HepG2 (cell line): ENCODE results near the gene DCN. TPM values are rescaled to one million over a fixed set of nuclear protein-coding genes. Genes with fewer than 3 reads are reported as not detected.

Experiments
- ATAC-seq: fragments of 200-7000 bp; cut with Tn5 transposase; 3 replicates; pipeline ENCODE4 v1.9.1; 2020; ENCODE audit warnings: mild to moderate bottlenecking, moderate library complexity
- BruUV-seq: library from RNA; stranded (reverse); fragments of 400-500 nt; replicated peaks from 2 replicates; lab custom pipeline; 2021; lab: Mats Ljungman, UMichigan
- CTCF ChIA-PET: fragments of 300-600 bp; formaldehyde crosslinking; extraction: SDS; loops from one replicate; lab custom pipeline; 2021; ENCODE audit warnings: low total read pairs, inconsistent platforms, low intra/inter-chr PET ratio; lab: Yijun Ruan, JAX
- POLR2A ChIA-PET: fragments of 350-600 bp; sonication (Branson Sonifier 250); formaldehyde crosslinking; loops from one replicate; lab custom pipeline; 2020; ENCODE audit warnings: antibody characterized with exemption, inconsistent platforms; lab: Yijun Ruan, JAX
- DNase-seq: peaks from one replicate; pipeline ENCODE4 v3.0.0-alpha.2; 2015; ENCODE audit warnings: low spot score
- FAIRE-seq: peaks from 3 replicates; lab custom pipeline; 2011; peaks lifted over from hg19 to GRCh38; lab: Jason Lieb, UNC
- H2AFZ ChIP-seq: one replicate; pipeline ENCODE4 v1.6.1; 2011; ENCODE audit warnings: low read length, inconsistent platforms
- H3K27ac ChIP-seq: fragments of 300-600 bp; 3 replicates; pipeline ENCODE4 v1.8.0; 2011; ENCODE audit warnings: mixed run types, mild to moderate bottlenecking, mixed read lengths, low read length, inconsistent platforms; ENCODE audit not compliant: insufficient read depth; ENCODE audit errors: extremely low read length
- H3K27me3 ChIP-seq, 2 experiments: fragments of 200-600 bp in 1 of 2; 2 replicates in 1 of 2; 3 replicates in 1 of 2; pipeline versions ENCODE4 v1.6.0 to v1.8.0; 2011; ENCODE audit warnings: low read length in 2 of 2, mild to moderate bottlenecking in 2 of 2, moderate library complexity in 2 of 2, inconsistent platforms in 1 of 2; ENCODE audit not compliant: insufficient read depth in 2 of 2, control insufficient read depth in 1 of 2
- H3K36me3 ChIP-seq, 2 experiments: fragments of 200-600 bp in 1 of 2; replicated peaks in 1 of 2; 2 replicates in 1 of 2; 3 replicates in 1 of 2; pipeline versions ENCODE4 v1.5.1 to v1.8.0; 2011; ENCODE audit warnings: low read length in 2 of 2, inconsistent platforms in 1 of 2; ENCODE audit not compliant: insufficient read depth in 2 of 2, control insufficient read depth in 1 of 2
- H3K4me1 ChIP-seq: 2 replicates; pipeline ENCODE4 v1.5.1; 2012; ENCODE audit warnings: low read length, inconsistent platforms; ENCODE audit not compliant: insufficient read depth
- H3K4me2 ChIP-seq: 2 replicates; pipeline ENCODE4 v1.6.0; 2011; ENCODE audit warnings: low read depth, low read length, inconsistent platforms
- H3K4me3 ChIP-seq, 3 experiments: fragments of 200-600 bp in 1 of 3; sonication (generic), shearing (Covaris generic) in 1 of 3; replicated peaks in 1 of 3; 2 replicates each; pipeline ENCODE4 v1.5.1; 2011 to 2016; ENCODE audit warnings: low read length in 3 of 3, inconsistent platforms in 2 of 3, low read depth in 2 of 3, mild to moderate bottlenecking in 2 of 3, control low read depth in 1 of 3, mixed read lengths in 1 of 3; ENCODE audit not compliant: insufficient read depth in 1 of 3
- H3K79me2 ChIP-seq: one replicate; pipeline ENCODE4 v1.6.1; 2011; ENCODE audit warnings: low read length, inconsistent platforms; ENCODE audit not compliant: insufficient read depth
- H3K9ac ChIP-seq: 2 replicates; pipeline ENCODE4 v1.6.0; 2011; ENCODE audit warnings: mild to moderate bottlenecking, low read depth, low read length, inconsistent platforms; ENCODE audit not compliant: insufficient read depth
- H3K9me3 ChIP-seq: 2 replicates; pipeline ENCODE4 v1.5.1; 2012; ENCODE audit warnings: mild to moderate bottlenecking, low read length
- H4K20me1 ChIP-seq: 2 replicates; pipeline ENCODE4 v1.6.0; 2011; ENCODE audit warnings: inconsistent platforms, mild to moderate bottlenecking, low read length, moderate library complexity; ENCODE audit not compliant: insufficient read depth
- ARNT ChIP-seq: fragments of 450-650 bp; IDR thresholded peaks from 2 replicates; pipeline ENCODE4 v1.6.1; 2017
- CENPT ChIP-seq: sonication (generic); formaldehyde crosslinking; IDR thresholded peaks from 2 replicates; pipeline ENCODE4 v1.8.0; 2022; ENCODE audit warnings: low read depth, mild to moderate bottlenecking, moderate library complexity, missing genetic modification reagents
- FOXO4 ChIP-seq: sonication (generic); formaldehyde crosslinking; conservative IDR thresholded peaks from 2 replicates; pipeline ENCODE4 v1.8.1; 2023; ENCODE audit warnings: missing genetic modification reagents
- HIVEP1 ChIP-seq: sonication (generic); formaldehyde crosslinking; IDR thresholded peaks from 2 replicates; pipeline ENCODE4 v1.4.0; 2020; ENCODE audit warnings: mild to moderate bottlenecking, missing genetic modification reagents
- MIER2 ChIP-seq: IDR thresholded peaks from 2 replicates; pipeline ENCODE4 v1.6.1; 2016; ENCODE audit warnings: missing biosample characterization, missing genetic modification reagents
- MTA1 ChIP-seq: sonication (generic); formaldehyde crosslinking; IDR thresholded peaks from 2 replicates; pipeline ENCODE4 v1.4.0; 2020; ENCODE audit warnings: missing genetic modification reagents, mild to moderate bottlenecking, borderline replicate concordance
- NFRKB ChIP-seq: fragments of 450-650 bp; IDR thresholded peaks from 2 replicates; pipeline ENCODE4 v1.6.1; 2017
- PAF1 ChIP-seq: IDR thresholded peaks from 2 replicates; pipeline ENCODE4 v1.6.1; 2016; ENCODE audit warnings: missing genetic modification reagents, missing compliant biosample characterization
- SIN3A ChIP-seq: IDR thresholded peaks from 2 replicates; pipeline ENCODE4 v1.6.1; 2011; ENCODE audit warnings: low read depth, mild to moderate bottlenecking, control low read depth, low read length, borderline replicate concordance
- SIX1 ChIP-seq: sonication (generic); formaldehyde crosslinking; IDR thresholded peaks from 2 replicates; pipeline ENCODE4 v1.4.0; 2020; ENCODE audit warnings: missing genetic modification reagents, borderline replicate concordance
- SRY ChIP-seq: sonication (generic); formaldehyde crosslinking; IDR thresholded peaks from 2 replicates; pipeline ENCODE4 v1.8.0; 2022; ENCODE audit warnings: mild to moderate bottlenecking, missing genetic modification reagents
- STAT5B ChIP-seq: sonication (generic); formaldehyde crosslinking; IDR thresholded peaks from 2 replicates; pipeline ENCODE4 v1.4.0; 2020; ENCODE audit warnings: missing genetic modification reagents
- THYN1 ChIP-seq: sonication (generic); formaldehyde crosslinking; IDR thresholded peaks from 2 replicates; pipeline ENCODE4 v1.8.1; 2023; ENCODE audit warnings: low read depth, mild to moderate bottlenecking, moderate library complexity, missing genetic modification reagents, borderline replicate concordance
- ZNF142 ChIP-seq: sonication (generic); formaldehyde crosslinking; IDR thresholded peaks from 2 replicates; pipeline ENCODE4 v1.4.0; 2020; ENCODE audit warnings: missing genetic modification reagents
- ZNF672 ChIP-seq: sonication (generic); formaldehyde crosslinking; IDR thresholded peaks from 2 replicates; pipeline ENCODE4 v1.8.1; 2022; ENCODE audit warnings: missing genetic modification reagents
- WGBS: methylation state at CpG from one replicate; pipeline ENCODE4 v1.1.6; 2017; ENCODE audit warnings: low lambda C conversion rate; 5-methylcytosine and 5-hydroxymethylcytosine counted together
- in situ Hi-C: cut with HindIII; loops from 2 replicates; pipeline ENCODE4 v1.10.0; 2017; ENCODE audit warnings: low pct_unique_long_range_greater_than_20kb; ENCODE audit not compliant: extremely low pct_ligation_motif_present
- intact Hi-C: fragments of 100-400 bp; cut with micrococcal nuclease; formaldehyde crosslinking; loops from one replicate; pipeline ENCODE4 v1.10.0; 2022; ENCODE audit not compliant: unreplicated experiment
- polyA plus RNA-seq, 8 experiments: library from polyadenylated mRNA; depleted of rRNA in 3 of 8; stranded (reverse) in 7 of 8; unstranded in 1 of 8; fragments of >200 nt; fragmentation: Illumina TruSeq in 4 of 8; extraction: Trizol in 4 of 8; gene quantifications; 2 replicates each; pipeline versions ENCODE4 v1.2.1 to v1.2.3, GENCODE V29; 2011 to 2016; ENCODE audit warnings: low read depth in 4 of 8, missing spikeins in 1 of 8, mixed read lengths in 1 of 8; ENCODE audit not compliant: insufficient read depth in 1 of 8
- total RNA-seq, 5 experiments: library from RNA; depleted of rRNA; stranded (reverse); fragments of >200 nt; fragmentation: Illumina TruSeq; extraction: Trizol; gene quantifications; 2 replicates each; pipeline ENCODE4 v1.2.3, GENCODE V29; 2016; ENCODE audit warnings: low read depth in 1 of 5

DCN gene
- total and polyA plus RNA-seq, 2 of the 13 experiments (the other 11 are each of a cell fraction or from before 2014, with no cell fraction given), result not detected

- Histone ChIP-seq H3K9me3 (no peaks in the 10 kb centered on the region), H3K9ac (no peak overlapping the region), H3K4me3 (no peak overlapping the region), H3K36me3 (no peaks in the 10 kb centered on the region), H3K27me3 (no peaks in the 10 kb centered on the region), H3K4me2 (no peak overlapping the region), H3K79me2 (no peaks in the 10 kb centered on the region)
- POLR2A ChIA-PET, result no interaction called here
- intact Hi-C loops (no loop called here), in situ Hi-C loops (no loop called here)
- no TSS peak for BruUV-seq
- 0% methylated on average over 1 of the region's 1 CpG for WGBS
- CTCF ChIA-PET, result no interaction called here
- no peak for FAIRE-seq
- TF ChIP-seq SRY (no peak), ZNF672 (CRISPR knock-in tag) (no peak), SIX1 (CRISPR knock-in tag) (no peak), HIVEP1 (CRISPR knock-in tag) (no peak), NFRKB (no peak), CENPT (CRISPR knock-in tag) (no peak), STAT5B (no peak), MIER2 (no peak), PAF1 (CRISPR knock-in tag) (no peak)
- TF ChIP-seq, all 625 proteins: peak for 0
- ATAC-seq, result no peak
- no peak overlapping the region for H3K27ac ChIP-seq
- no peaks in the 10 kb centered on the region for H4K20me1 ChIP-seq
- no peaks in the 10 kb centered on the region for H3K4me1 ChIP-seq
- DNase-seq, result no peak
- H2AFZ ChIP-seq, result no peak overlapping the region
Measured at GRCh38 chr12:91173124-91173523, 9.5 kb downstream of the DCN start.

GRCh38 chr12:91172096-91172495, 10.5 kb downstream of the DCN start:
- Histone ChIP-seq H3K79me2 (no peaks in the 10 kb centered on the region), H3K4me1 (no peaks in the 10 kb centered on the region)
- TF ChIP-seq THYN1 (CRISPR knock-in tag) (no peak), FOXO4 (CRISPR knock-in tag) (no peak), MTA1 (CRISPR knock-in tag) (no peak), SIN3A (no peak), ARNT (no peak), ZNF142 (CRISPR knock-in tag) (no peak)

More at GRCh38 chr12:91172096-91172495, 10.5 kb downstream of the DCN start:
- Histone ChIP-seq H4K20me1 (no peaks in the 10 kb centered on the region), H2AFZ (no peak overlapping the region), H3K27ac (no peak overlapping the region), H3K4me2 (no peak overlapping the region), H3K9ac (no peak overlapping the region), H3K36me3 (no peaks in the 10 kb centered on the region), H3K4me3 (no peak overlapping the region), H3K9me3 (no peaks in the 10 kb centered on the region), H3K27me3 (no peaks in the 10 kb centered on the region)
- ChIA-PET CTCF (no interaction called here), POLR2A (no interaction called here)
- ATAC-seq (no peak), DNase-seq (no peak), FAIRE-seq (no peak)
- BruUV-seq, result no TSS peak
- in situ Hi-C loops, result no loop called here
- intact Hi-C loops, result no loop called here
